Measurements from ENCODE around the gene ANKS1B. TPM values are rescaled to one million over a fixed set of nuclear protein-coding genes. Genes with fewer than 3 reads are reported as not detected.

Gene ANKS1B
- polyA plus RNA-seq, 1 experiment: 0.27 TPM

DNA sequence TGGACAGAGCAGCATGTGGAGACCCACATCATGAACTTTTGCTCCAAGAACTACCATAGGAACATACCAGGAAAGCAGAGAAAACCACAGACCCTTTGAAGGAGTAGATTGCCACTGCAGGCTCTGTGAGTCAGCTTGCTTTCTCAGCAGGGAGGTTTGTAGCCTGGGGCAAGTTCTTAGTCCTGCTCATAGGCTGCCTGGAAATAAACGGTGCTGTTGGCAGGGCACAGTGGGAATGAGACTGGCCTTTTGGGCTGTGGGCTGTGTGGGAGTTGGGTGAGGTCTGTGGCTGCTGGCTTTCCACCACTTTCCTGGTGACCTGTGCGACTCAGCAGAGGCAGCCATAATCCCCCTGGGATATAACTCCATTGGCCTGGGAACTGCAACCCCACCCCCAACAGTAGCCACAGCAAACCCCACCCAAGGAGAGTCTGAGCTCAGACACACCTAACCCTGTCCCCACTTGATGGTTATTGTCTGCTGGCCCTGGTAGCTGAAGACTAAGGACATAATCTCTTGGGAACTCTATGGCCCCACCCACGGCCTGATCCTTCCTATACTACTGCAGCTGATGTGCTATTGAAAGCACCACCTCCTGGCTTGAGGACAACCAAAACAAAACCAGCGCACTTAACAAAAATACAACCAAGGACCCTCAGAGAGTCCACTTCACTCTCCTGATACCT, 529.2 kb downstream of the ANKS1B start:
- peak; percentile 69 for DNase-seq (ENCODE audit: low read depth)
- Histone ChIP-seq H3K4me3 (ENCODE audit: low read depth, low read length) (no peak overlapping the region), H3K36me3 (ENCODE audit: control insufficient read depth, insufficient read depth, low read length) (no peaks in the 10 kb centered on the region), H3K27me3 (ENCODE audit: control insufficient read depth, insufficient read depth, low read length) (no peaks in the 10 kb centered on the region)
- CTCF ChIA-PET: no interaction called here
- POLR2A ChIA-PET: no interaction called here
- no peak for TF ChIP-seq CTCF (IDR thresholded peaks at IDR 0.05; ENCODE audit: insufficient read depth, low read depth, low read length)

GRCh38 chr12:99454539-99455172, 530.1 kb downstream of the ANKS1B start:
- no peak for TF ChIP-seq CTCF (IDR thresholded peaks at IDR 0.05; ENCODE audit: insufficient read depth, low read depth, low read length)
- no peaks in the 10 kb centered on the region for H3K36me3 ChIP-seq (ENCODE audit: control insufficient read depth, insufficient read depth, low read length)
- H3K4me3 ChIP-seq (ENCODE audit: low read depth, low read length): no peak overlapping the region
- CTCF ChIA-PET: no interaction called here
- POLR2A ChIA-PET: no interaction called here
- H3K27me3 ChIP-seq (ENCODE audit: control insufficient read depth, insufficient read depth, low read length): no peaks in the 10 kb centered on the region
- no peak for DNase-seq (ENCODE audit: low read depth)

GRCh38 chr12:99453836-99454538, 530.7 kb downstream of the ANKS1B start:
- POLR2A ChIA-PET: no interaction called here
- no peaks in the 10 kb centered on the region for H3K27me3 ChIP-seq (ENCODE audit: control insufficient read depth, insufficient read depth, low read length)
- H3K4me3 ChIP-seq (ENCODE audit: low read depth, low read length): no peak overlapping the region
- TF ChIP-seq CTCF (IDR thresholded peaks at IDR 0.05; ENCODE audit: insufficient read depth, low read depth, low read length): no peak
- CTCF ChIA-PET: no interaction called here
- no peaks in the 10 kb centered on the region for H3K36me3 ChIP-seq (ENCODE audit: control insufficient read depth, insufficient read depth, low read length)
- no peak for DNase-seq (ENCODE audit: low read depth)

DNA sequence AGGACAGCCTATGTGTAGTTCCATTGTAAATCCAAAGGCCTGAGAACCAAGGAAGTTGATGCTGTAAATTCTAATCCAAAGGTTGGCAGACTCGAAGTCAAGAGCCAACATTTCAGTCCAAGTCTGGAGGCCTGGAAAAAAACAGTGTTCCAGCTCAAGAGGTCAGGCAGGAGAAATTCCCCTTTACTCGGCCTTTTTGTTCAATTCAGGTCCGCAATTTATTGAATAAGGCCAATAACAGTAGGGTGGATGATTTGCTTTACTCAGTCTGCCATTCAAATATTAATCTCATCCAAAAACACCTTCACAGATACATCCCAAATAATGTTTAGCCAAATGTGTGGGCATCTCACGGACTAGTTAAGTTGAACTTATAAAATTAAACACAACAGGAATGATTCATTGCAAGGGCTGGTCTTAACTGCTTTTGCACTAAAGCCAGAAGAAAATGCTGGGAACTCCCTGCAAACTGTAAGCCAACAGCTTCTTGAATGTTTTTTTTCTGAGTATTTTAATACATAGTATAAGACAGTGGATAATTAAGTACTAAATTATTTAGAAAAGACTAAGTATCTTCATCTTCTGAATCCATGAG, 534.6 kb downstream of the ANKS1B start:
- ChIA-PET CTCF (no interaction called here), POLR2A (no interaction called here)
- H3K27me3 ChIP-seq (ENCODE audit: control insufficient read depth, insufficient read depth, low read length): no peaks in the 10 kb centered on the region
- DNase-seq (ENCODE audit: low read depth): no peak
- no peak for TF ChIP-seq CTCF (IDR thresholded peaks at IDR 0.05; ENCODE audit: insufficient read depth, low read depth, low read length)
- no peaks in the 10 kb centered on the region for H3K36me3 ChIP-seq (ENCODE audit: control insufficient read depth, insufficient read depth, low read length)
- H3K4me3 ChIP-seq (ENCODE audit: low read depth, low read length): no peak overlapping the region

DNA sequence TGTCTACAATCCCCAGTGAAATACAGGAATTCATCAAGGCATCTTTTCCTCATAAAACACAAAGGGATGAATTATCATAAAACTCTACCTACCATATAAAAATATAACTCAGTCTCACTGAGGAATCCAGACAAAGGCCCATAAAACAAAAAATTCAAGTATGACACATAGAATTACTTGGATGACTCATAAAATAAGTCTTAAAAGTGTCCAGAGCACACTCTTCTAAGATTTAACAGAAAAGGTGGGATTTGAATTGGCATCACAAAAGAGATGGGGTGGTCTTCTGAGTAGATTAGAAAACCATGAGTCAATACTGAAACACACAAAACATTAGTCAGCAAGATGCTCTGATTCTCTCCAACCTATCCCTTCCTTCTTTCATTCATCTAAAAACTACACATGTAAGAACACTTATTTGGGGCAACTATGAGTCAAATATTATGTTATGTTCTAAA, 539.8 kb downstream of the ANKS1B start:
- H3K36me3 ChIP-seq (ENCODE audit: control insufficient read depth, insufficient read depth, low read length): no peaks in the 10 kb centered on the region
- TF ChIP-seq CTCF (IDR thresholded peaks at IDR 0.05; ENCODE audit: insufficient read depth, low read depth, low read length): no peak
- peak; percentile 50 for DNase-seq (ENCODE audit: low read depth)
- ChIA-PET CTCF (no interaction called here), POLR2A (no interaction called here)
- H3K27me3 ChIP-seq (ENCODE audit: control insufficient read depth, insufficient read depth, low read length): no peaks in the 10 kb centered on the region
- no peak overlapping the region for H3K4me3 ChIP-seq (ENCODE audit: low read depth, low read length)
